SU-DHL-6 (cell line): ENCODE results near the gene TRPT1.

Experiments
- EZH2phosphoT487 ChIP-seq: fragments of 200-600 bp; sonication (generic), shearing (Covaris generic); conservative IDR thresholded peaks from 2 replicates; pipeline ENCODE4 v1.6.1; 2018; ENCODE audit warnings: mild to moderate bottlenecking, antibody characterized with exemption, low read length, moderate library complexity, mixed read lengths
- TF ChIP-seq, protein P1 (sequence below): fragments of 200-600 bp; sonication (generic); IDR thresholded peaks from one replicate; pipeline ENCODE4 v1.5.1; 2017; ENCODE audit warnings: antibody characterized with exemption, mild to moderate bottlenecking, low read length, moderate library complexity; ENCODE audit not compliant: insufficient read depth, poor library complexity, severe bottlenecking

DNA sequence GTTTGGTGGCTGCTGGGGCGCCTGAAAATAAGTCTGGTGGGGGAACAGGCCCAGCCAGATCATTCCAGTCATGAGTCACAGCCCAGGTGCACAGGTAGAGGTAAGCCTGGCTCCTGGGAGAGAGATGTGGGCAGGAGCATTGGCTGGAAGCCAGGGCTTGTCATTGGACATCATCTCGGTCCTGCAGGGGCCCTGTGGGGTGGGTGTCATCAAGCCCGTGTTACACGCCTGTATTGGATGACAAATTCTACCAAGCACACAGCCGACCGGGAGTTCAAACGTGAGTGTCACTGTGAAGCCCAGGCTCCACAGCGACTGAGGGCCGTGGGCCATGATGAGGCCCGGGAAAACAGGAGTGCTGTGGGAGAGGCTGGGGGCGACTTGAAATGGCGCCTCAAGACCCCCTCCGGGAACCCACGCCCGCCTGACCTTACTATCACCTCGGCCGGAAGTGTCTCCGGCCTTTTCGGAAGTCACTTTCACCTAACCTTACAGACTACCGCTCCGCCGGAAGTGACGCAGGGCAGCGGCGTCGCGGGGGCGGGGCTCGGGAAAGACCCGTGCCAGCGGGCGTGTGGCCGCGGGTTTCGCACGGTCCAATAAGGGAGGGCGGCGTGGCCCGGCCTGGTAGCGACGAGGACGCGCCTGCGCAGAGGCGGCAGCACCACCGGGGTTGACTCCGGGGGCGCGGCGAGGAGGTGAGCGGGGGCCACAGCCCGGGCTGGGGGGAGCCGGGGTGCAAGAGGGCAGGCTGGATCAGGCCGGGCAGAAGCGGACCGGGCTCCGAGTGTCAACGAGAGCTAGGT is 14.7 kb upstream of the TRPT1 start, which contains the start of gene FKBP2:
- TF ChIP-seq, protein P1, sequence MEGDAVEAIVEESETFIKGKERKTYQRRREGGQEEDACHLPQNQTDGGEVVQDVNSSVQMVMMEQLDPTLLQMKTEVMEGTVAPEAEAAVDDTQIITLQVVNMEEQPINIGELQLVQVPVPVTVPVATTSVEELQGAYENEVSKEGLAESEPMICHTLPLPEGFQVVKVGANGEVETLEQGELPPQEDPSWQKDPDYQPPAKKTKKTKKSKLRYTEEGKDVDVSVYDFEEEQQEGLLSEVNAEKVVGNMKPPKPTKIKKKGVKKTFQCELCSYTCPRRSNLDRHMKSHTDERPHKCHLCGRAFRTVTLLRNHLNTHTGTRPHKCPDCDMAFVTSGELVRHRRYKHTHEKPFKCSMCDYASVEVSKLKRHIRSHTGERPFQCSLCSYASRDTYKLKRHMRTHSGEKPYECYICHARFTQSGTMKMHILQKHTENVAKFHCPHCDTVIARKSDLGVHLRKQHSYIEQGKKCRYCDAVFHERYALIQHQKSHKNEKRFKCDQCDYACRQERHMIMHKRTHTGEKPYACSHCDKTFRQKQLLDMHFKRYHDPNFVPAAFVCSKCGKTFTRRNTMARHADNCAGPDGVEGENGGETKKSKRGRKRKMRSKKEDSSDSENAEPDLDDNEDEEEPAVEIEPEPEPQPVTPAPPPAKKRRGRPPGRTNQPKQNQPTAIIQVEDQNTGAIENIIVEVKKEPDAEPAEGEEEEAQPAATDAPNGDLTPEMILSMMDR: no peak
- no peak for TF ChIP-seq EZH2phosphoT487
